H9 (cell line): ENCODE data around the gene NACA. TPM values are rescaled to one million over a fixed set of nuclear protein-coding genes. Genes with fewer than 3 reads are reported as not detected.
"Not testable (repeated sequence)": the region's sequence is repeated elsewhere in the genome, so short reads cannot be mapped to it uniquely, and the experiment has no call there.

Experiments
- DNase-seq: peaks from one replicate; pipeline ENCODE4 v3.0.0-alpha.2; 2017
- H2AFZ ChIP-seq: one replicate; pipeline ENCODE4 v1.6.1; 2013; ENCODE audit warnings: mild to moderate bottlenecking, low read length, control low read depth, moderate library complexity
- H2AK5ac ChIP-seq: 2 replicates; pipeline ENCODE4 v1.6.1; 2013; ENCODE audit warnings: low read length, control low read depth, mixed read lengths; ENCODE audit not compliant: insufficient read length
- H2BK120ac ChIP-seq: one replicate; pipeline ENCODE4 v1.6.1; 2013; ENCODE audit warnings: low read depth, mild to moderate bottlenecking, low read length, control low read depth, inconsistent platforms; ENCODE audit not compliant: poor library complexity, severe bottlenecking
- H2BK12ac ChIP-seq: 2 replicates; pipeline ENCODE4 v1.6.1; 2013; ENCODE audit warnings: low read length, control low read depth, mixed read lengths, low read depth; ENCODE audit not compliant: insufficient read length
- H2BK15ac ChIP-seq: 2 replicates; pipeline ENCODE4 v1.6.1; 2013; ENCODE audit warnings: low read depth, low read length, control low read depth
- H2BK20ac ChIP-seq: one replicate; pipeline ENCODE4 v1.6.1; 2013; ENCODE audit warnings: low read depth, mild to moderate bottlenecking, low read length, control low read depth, inconsistent platforms; ENCODE audit not compliant: poor library complexity, severe bottlenecking
- H2BK5ac ChIP-seq: 2 replicates; pipeline ENCODE4 v1.6.1; 2013; ENCODE audit warnings: low read length, control low read depth, mixed read lengths; ENCODE audit not compliant: insufficient read length
- H3K14ac ChIP-seq: 2 replicates; pipeline ENCODE4 v1.6.1; 2013; ENCODE audit warnings: low read length, control low read depth; ENCODE audit not compliant: insufficient read depth
- H3K18ac ChIP-seq: 2 replicates; pipeline ENCODE4 v1.6.1; 2013; ENCODE audit warnings: low read depth, mild to moderate bottlenecking, mixed read lengths, low read length, control low read depth; ENCODE audit not compliant: insufficient read length
- H3K23ac ChIP-seq: 2 replicates; pipeline ENCODE4 v1.6.1; 2013; ENCODE audit warnings: low read length, control low read depth, mixed read lengths, low read depth; ENCODE audit not compliant: insufficient read length
- H3K23me2 ChIP-seq: 2 replicates; pipeline ENCODE4 v1.6.1; 2013; ENCODE audit warnings: low read depth, mild to moderate bottlenecking, mixed read lengths, low read length, control low read depth; ENCODE audit not compliant: insufficient read length, poor library complexity, severe bottlenecking
- H3K27ac ChIP-seq: 2 replicates; pipeline ENCODE4 v1.5.1; 2013; ENCODE audit warnings: low read length, control low read depth, mixed read lengths, low read depth; ENCODE audit not compliant: insufficient read length
- H3K27me3 ChIP-seq: 2 replicates; pipeline ENCODE4 v1.6.1; 2013; ENCODE audit warnings: low read length, control low read depth, inconsistent platforms; ENCODE audit not compliant: insufficient read depth
- H3K4ac ChIP-seq: 2 replicates; pipeline ENCODE4 v1.6.1; 2013; ENCODE audit warnings: low read depth, mild to moderate bottlenecking, control low read depth, inconsistent platforms, low read length, moderate library complexity
- H3K4me1 ChIP-seq: 2 replicates; pipeline ENCODE4 v1.6.1; 2013; ENCODE audit warnings: low read length, control low read depth, inconsistent platforms; ENCODE audit not compliant: insufficient read depth
- H3K4me2 ChIP-seq: 2 replicates; pipeline ENCODE4 v1.6.1; 2013; ENCODE audit warnings: low read length, control low read depth, mixed read lengths; ENCODE audit not compliant: insufficient read length, insufficient read depth
- H3K56ac ChIP-seq: 2 replicates; pipeline ENCODE4 v1.6.1; 2013; ENCODE audit warnings: low read depth, mild to moderate bottlenecking, mixed read lengths, low read length, control low read depth; ENCODE audit not compliant: insufficient read length
- H3K79me1 ChIP-seq: 2 replicates; pipeline ENCODE4 v1.6.1; 2013; ENCODE audit warnings: low read depth, mild to moderate bottlenecking, moderate library complexity, low read length, control low read depth, inconsistent platforms; ENCODE audit not compliant: insufficient read depth, poor library complexity, severe bottlenecking
- H3K79me2 ChIP-seq: 2 replicates; pipeline ENCODE4 v1.6.1; 2013; ENCODE audit warnings: low read length, control low read depth, inconsistent platforms; ENCODE audit not compliant: insufficient read depth
- H3K9ac ChIP-seq: 2 replicates; pipeline ENCODE4 v1.6.1; 2013; ENCODE audit warnings: low read length, control low read depth, mixed read lengths; ENCODE audit not compliant: insufficient read length; ENCODE audit errors: extremely low read depth
- H3K9me3 ChIP-seq: one replicate; pipeline ENCODE4 v1.6.1; 2013; ENCODE audit warnings: low read depth, low read length, inconsistent platforms; ENCODE audit not compliant: control insufficient read depth
- H3T11ph ChIP-seq: one replicate; pipeline ENCODE4 v1.6.1; 2013; ENCODE audit warnings: mild to moderate bottlenecking, low read length, control low read depth, inconsistent platforms
- H4K20me1 ChIP-seq: one replicate; pipeline ENCODE4 v1.6.1; 2013; ENCODE audit not compliant: control insufficient read depth, insufficient read length, insufficient read depth
- H4K5ac ChIP-seq: 2 replicates; pipeline ENCODE4 v1.6.1; 2013; ENCODE audit warnings: low read depth, mild to moderate bottlenecking, mixed read lengths, low read length, control low read depth; ENCODE audit not compliant: insufficient read length
- H4K8ac ChIP-seq: replicated peaks from 2 replicates; pipeline ENCODE4 v1.6.1; 2013; ENCODE audit warnings: low read length, control low read depth, mixed read lengths, low read depth; ENCODE audit not compliant: insufficient read length
- H4K91ac ChIP-seq: 2 replicates; pipeline ENCODE4 v1.6.1; 2013; ENCODE audit warnings: low read depth, mild to moderate bottlenecking, moderate library complexity, mixed read lengths, low read length, control low read depth; ENCODE audit not compliant: insufficient read length
- H3K27ac Mint-ChIP-seq, 3 experiments: 2 replicates in 2 of 3; 3 replicates in 1 of 3; pipeline ENCODE4 v1.8.0; 2020 to 2021; ENCODE audit warnings: mixed read lengths in 3 of 3, mild to moderate bottlenecking in 1 of 3, moderate library complexity in 1 of 3
- H3K27me3 Mint-ChIP-seq: 2 replicates; pipeline ENCODE4 v1.8.0; 2021; ENCODE audit warnings: low read depth, mild to moderate bottlenecking, moderate library complexity, mixed read lengths
- H3K36me3 Mint-ChIP-seq, 3 experiments: 2 replicates in 2 of 3; 3 replicates in 1 of 3; pipeline ENCODE4 v1.8.0; 2020 to 2021; ENCODE audit warnings: low read depth in 3 of 3, mixed read lengths in 3 of 3; ENCODE audit not compliant: insufficient read depth in 1 of 3
- H3K4me1 Mint-ChIP-seq, 2 experiments: 2 replicates each; pipeline ENCODE4 v1.8.0; 2020; ENCODE audit warnings: mixed read lengths in 2 of 2
- H3K4me3 Mint-ChIP-seq, 2 experiments: 2 replicates in 1 of 2; 3 replicates in 1 of 2; pipeline ENCODE4 v1.8.0; 2020 to 2021; ENCODE audit warnings: mild to moderate bottlenecking in 2 of 2, mixed read lengths in 2 of 2, moderate library complexity in 1 of 2
- H3K9me3 Mint-ChIP-seq, 2 experiments: 2 replicates in 1 of 2; 3 replicates in 1 of 2; pipeline ENCODE4 v1.8.0; 2020; ENCODE audit warnings: mild to moderate bottlenecking in 2 of 2, mixed read lengths in 2 of 2, moderate library complexity in 1 of 2
- WGBS: extraction: QIAGEN DNeasy Blood & Tissue Kit; methylation state at CpG from one replicate; pipeline ENCODE4 v1.1.7; 2013; ENCODE audit warnings: missing lambda C conversion rate, low lambda C conversion rate, mixed read lengths; ENCODE audit not compliant: insufficient read length; ENCODE audit errors: extremely low coverage; 5-methylcytosine and 5-hydroxymethylcytosine counted together
- total RNA-seq: library from RNA; stranded (reverse); gene quantifications from 2 replicates; pipeline ENCODE4 v1.2.1, GENCODE V29; 2021
- TF ChIP-seq, protein P1 (sequence below): fragments of 200-600 bp; sonication (generic); conservative IDR thresholded peaks from 3 replicates; pipeline ENCODE4 v1.8.0; 2021; ENCODE audit warnings: antibody characterized with exemption, mild to moderate bottlenecking

Gene NACA
- total RNA-seq, 1 experiment from 2014 or later, result 1,204 TPM

GRCh38 chr12:56751712-56752598 is 26.9 kb upstream of the NACA start, which contains the start of gene PRIM1:
TSS of gene PRIM1 (minus strand) at chr12:56752323. CDS start at chr12:56752298, 25 bp downstream.
- Mint-ChIP-seq H3K27ac (peak within 1 kb of the TSS; percentile 99 to 100 (median 100)), H3K36me3 (peaks cover 23 to 40% (median 36%) of the 10 kb centered on the region in 3 experiments), H3K4me3 (peak within 1 kb of the TSS; percentile 98), H3K4me1 (peaks cover 14 to 15% of the 10 kb centered on the region in 2 experiments), H3K9me3 (no peaks in the 10 kb centered on the region), H3K27me3 (no peaks in the 10 kb centered on the region)
- peak within 1 kb of the TSS; percentile 90 for H2AFZ ChIP-seq
- peak within 1 kb of the TSS; percentile 100 for H3K14ac ChIP-seq
- H3K9me3 ChIP-seq, result no peaks in the 10 kb centered on the region
- no CpG with 5 or more reads among the region's 64 CpGs for WGBS
- H2BK12ac ChIP-seq, result peak within 1 kb of the TSS; percentile 15
- peak within 1 kb of the TSS; percentile 91 for H3K27ac ChIP-seq
- no peaks in the 10 kb centered on the region for H3K79me2 ChIP-seq
- H2BK15ac ChIP-seq, result no peak within 1 kb of the TSS
- H3K4me2 ChIP-seq, result peak within 1 kb of the TSS; percentile 83
- H2AK5ac ChIP-seq, result no peak within 1 kb of the TSS
- peak within 1 kb of the TSS; percentile 96 for H3K56ac ChIP-seq
- H2BK120ac ChIP-seq, result peak within 1 kb of the TSS; percentile 52
- H3T11ph ChIP-seq, result peak within 1 kb of the TSS; percentile 67
- peak within 1 kb of the TSS; percentile 81 for H4K5ac ChIP-seq
- peak within 1 kb of the TSS; percentile 84 for H4K8ac ChIP-seq
- peak within 1 kb of the TSS; percentile 100 for H3K18ac ChIP-seq
- H3K4ac ChIP-seq, result peak within 1 kb of the TSS; percentile 9; the same call in 1 of the 2 replicates
- no peaks in the 10 kb centered on the region for H4K20me1 ChIP-seq
- H2BK20ac ChIP-seq, result no peak within 1 kb of the TSS
- H4K91ac ChIP-seq, result peak within 1 kb of the TSS; percentile 17
- H3K79me1 ChIP-seq, result no peaks in the 10 kb centered on the region
- peak within 1 kb of the TSS; percentile 99 for H3K9ac ChIP-seq
- peaks cover 9% of the 10 kb centered on the region for H3K23me2 ChIP-seq
- DNase-seq, result peak; percentile 90
- TF ChIP-seq, protein P1, sequence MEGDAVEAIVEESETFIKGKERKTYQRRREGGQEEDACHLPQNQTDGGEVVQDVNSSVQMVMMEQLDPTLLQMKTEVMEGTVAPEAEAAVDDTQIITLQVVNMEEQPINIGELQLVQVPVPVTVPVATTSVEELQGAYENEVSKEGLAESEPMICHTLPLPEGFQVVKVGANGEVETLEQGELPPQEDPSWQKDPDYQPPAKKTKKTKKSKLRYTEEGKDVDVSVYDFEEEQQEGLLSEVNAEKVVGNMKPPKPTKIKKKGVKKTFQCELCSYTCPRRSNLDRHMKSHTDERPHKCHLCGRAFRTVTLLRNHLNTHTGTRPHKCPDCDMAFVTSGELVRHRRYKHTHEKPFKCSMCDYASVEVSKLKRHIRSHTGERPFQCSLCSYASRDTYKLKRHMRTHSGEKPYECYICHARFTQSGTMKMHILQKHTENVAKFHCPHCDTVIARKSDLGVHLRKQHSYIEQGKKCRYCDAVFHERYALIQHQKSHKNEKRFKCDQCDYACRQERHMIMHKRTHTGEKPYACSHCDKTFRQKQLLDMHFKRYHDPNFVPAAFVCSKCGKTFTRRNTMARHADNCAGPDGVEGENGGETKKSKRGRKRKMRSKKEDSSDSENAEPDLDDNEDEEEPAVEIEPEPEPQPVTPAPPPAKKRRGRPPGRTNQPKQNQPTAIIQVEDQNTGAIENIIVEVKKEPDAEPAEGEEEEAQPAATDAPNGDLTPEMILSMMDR, result no peak
- H3K4me1 ChIP-seq, result no peaks in the 10 kb centered on the region
- H2BK5ac ChIP-seq, result peak within 1 kb of the TSS; percentile 41
- no peak within 1 kb of the TSS for H3K23ac ChIP-seq
- H3K27me3 ChIP-seq, result no peaks in the 10 kb centered on the region

- H2BK120ac ChIP-seq, H2AFZ ChIP-seq, H4K8ac ChIP-seq, H3K27me3 Mint-ChIP-seq, H4K20me1 ChIP-seq, H2BK15ac ChIP-seq, H4K5ac ChIP-seq, H3K4me1 ChIP-seq, H3K9ac ChIP-seq, H3T11ph ChIP-seq, H3K4ac ChIP-seq, H3K27me3 ChIP-seq, H3K23me2 ChIP-seq, H4K91ac ChIP-seq, H2BK12ac ChIP-seq, H3K14ac ChIP-seq, H3K79me2 ChIP-seq, H2AK5ac ChIP-seq, H3K23ac ChIP-seq, H3K18ac ChIP-seq, DNase-seq, H2BK5ac ChIP-seq, H3K9me3 Mint-ChIP-seq, H2BK20ac ChIP-seq, H3K9me3 ChIP-seq, H3K56ac ChIP-seq, H3K27ac ChIP-seq, H3K79me1 ChIP-seq: not testable (repeated sequence)
- Mint-ChIP-seq H3K27ac (peak overlapping the region in 2 of 3 experiments; percentile 26 to 100; a peak in 3 of 7 replicates), H3K4me1 (peaks cover 14 to 15% of the 10 kb centered on the region in 2 experiments), H3K36me3 (peaks cover 29 to 51% (median 45%) of the 10 kb centered on the region in 3 experiments), H3K4me3 (peak overlapping the region; percentile 98)
- H3K4me2 ChIP-seq, result peak overlapping the region; percentile 83
- no CpG with 5 or more reads among the region's 13 CpGs for WGBS
Observed at GRCh38 chr12:56750596-56750995, 25.5 kb upstream of the NACA start.
